GM18519 (cell line): ENCODE results near the gene PNPLA1.

Source experiments
- ATAC-seq: cut with Tn5 transposase; IDR thresholded peaks from one replicate; pipeline ENCODE4 v1.9.1; 2021; ENCODE audit warnings: mild to moderate bottlenecking, moderate library complexity; ENCODE audit not compliant: unreplicated experiment, low FRiP score

The PNPLA1 gene

DNA sequence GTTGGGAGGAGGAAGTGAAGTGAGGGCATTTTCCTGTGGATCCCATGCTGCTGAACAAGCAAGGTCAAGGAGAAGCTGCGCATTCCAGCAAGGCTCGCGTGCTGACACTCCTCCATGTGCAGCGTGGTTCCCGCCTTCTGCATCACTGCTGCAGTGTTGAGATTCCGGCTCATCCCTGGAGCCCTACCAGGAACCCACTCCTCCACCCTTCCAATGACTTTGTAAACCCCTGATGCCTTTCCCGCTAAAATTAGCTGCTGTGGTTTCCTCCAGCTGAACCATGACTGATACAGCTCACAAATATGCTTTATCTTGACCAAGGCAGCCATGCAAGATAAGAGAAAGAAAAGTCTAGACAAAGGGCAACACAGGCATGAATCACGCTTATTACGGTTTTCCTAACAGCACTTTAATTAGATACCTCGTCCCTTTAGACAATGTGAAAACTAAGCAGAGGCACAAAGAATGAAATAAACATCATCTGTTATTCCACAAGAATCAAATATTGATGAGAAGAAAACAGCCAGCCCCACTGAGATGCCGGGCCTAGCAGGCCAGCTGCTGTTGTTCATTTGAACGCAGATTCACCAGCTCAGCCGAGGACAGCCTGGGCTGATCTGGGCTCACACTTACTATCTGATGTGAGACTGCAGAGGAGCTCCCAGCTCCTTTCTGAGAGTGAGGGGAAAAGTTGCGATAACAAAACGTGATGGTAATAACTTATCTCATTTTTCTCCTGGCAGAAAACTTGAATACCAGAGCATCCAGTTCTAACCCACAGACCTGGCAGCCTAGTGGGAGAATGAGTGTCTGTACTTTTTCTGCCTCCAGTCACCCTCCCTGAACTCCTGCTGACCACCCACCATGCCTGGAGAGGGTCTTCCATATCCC is 81.1 kb downstream of the PNPLA1 start:
- ATAC-seq = no peak

GRCh38 chr6:36352477-36353157 is 82.8 kb downstream of the PNPLA1 start:
- no peak for ATAC-seq

DNA sequence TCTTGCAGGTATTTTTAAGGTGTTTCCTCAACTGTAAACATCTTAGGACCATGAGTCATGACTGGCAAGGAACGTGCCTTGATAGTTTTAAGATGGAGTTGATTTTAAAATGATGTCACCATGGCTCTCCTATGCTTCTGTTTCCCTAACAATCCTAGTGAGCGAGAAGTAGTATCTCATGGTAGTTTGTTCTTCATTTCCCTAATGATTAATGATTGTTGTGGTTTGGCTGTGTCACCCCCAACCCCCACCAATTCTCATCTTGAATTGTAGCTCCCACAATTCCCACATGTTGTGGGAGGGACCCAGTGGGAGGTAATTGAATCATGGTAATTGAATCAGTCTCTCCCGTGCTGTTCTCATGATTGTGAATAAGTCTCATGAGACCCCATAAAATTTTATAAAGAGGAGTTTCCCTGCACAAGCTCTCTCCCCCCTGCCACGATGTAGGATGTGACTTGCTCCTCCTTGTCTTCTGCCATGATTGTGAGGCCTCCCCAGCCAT is 83.6 kb downstream of the PNPLA1 start:
- no peak for ATAC-seq

GRCh38 chr6:36355819-36356218 is 86.0 kb downstream of the PNPLA1 start:
- no peak for ATAC-seq

DNA sequence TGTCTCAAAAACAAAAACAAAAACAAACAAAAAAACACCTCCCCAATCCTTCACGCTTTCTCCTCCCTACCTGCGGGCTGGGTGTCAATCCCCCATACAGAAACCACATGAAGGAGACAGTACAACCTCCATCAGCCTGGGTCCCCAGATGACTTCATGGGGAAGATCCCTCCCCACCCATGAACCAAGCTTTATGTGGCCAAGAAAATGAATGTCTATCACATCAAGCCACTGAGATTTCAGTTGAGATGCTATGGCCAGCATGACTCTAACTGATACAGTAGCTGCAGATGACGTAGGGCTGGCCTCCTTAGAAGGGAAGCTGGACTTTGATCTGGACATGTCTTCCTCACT is 88.0 kb downstream of the PNPLA1 start:
- ATAC-seq = no peak
